GM12892 (cell line): ENCODE results near the gene LRRC34. TPM values are rescaled to one million over a fixed set of nuclear protein-coding genes. Genes with fewer than 3 reads are reported as not detected.

ENCODE experiments used
- DNase-seq: peaks from one replicate; pipeline ENCODE4 v3.0.0; 2011; ENCODE audit not compliant: insufficient read length
- FAIRE-seq: peaks from 2 replicates; lab custom pipeline; 2011; peaks lifted over from hg19 to GRCh38; lab: Jason Lieb, UNC
- POLR2A ChIP-seq: IDR thresholded peaks from 2 replicates; pipeline ENCODE4 v1.6.1; 2011; ENCODE audit warnings: low read depth, low read length, control low read depth
- POLR2AphosphoS5 ChIP-seq: IDR thresholded peaks from 2 replicates; pipeline ENCODE4 v1.6.1; 2011; ENCODE audit warnings: low read depth, low read length, control low read depth
- TAF1 ChIP-seq: IDR thresholded peaks from 2 replicates; pipeline ENCODE4 v1.6.1; 2011; ENCODE audit warnings: low read depth, mild to moderate bottlenecking, control low read depth, low read length, borderline replicate concordance
- polyA plus RNA-seq: library from polyadenylated mRNA; unstranded; fragments of >200 nt; gene quantifications from one replicate; pipeline ENCODE4 v1.2.1, GENCODE V29; 2012; ENCODE audit warnings: missing spikeins, inconsistent platforms; ENCODE audit not compliant: missing spikeins

Gene LRRC34, protein sequence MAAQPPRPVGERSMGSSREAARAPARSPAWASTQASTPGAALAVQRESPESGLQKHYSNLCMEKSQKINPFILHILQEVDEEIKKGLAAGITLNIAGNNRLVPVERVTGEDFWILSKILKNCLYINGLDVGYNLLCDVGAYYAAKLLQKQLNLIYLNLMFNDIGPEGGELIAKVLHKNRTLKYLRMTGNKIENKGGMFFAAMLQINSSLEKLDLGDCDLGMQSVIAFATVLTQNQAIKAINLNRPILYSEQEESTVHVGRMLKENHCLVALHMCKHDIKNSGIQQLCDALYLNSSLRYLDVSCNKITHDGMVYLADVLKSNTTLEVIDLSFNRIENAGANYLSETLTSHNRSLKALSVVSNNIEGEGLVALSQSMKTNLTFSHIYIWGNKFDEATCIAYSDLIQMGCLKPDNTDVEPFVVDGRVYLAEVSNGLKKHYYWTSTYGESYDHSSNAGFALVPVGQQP
- 1.5 TPM for polyA plus RNA-seq

DNA sequence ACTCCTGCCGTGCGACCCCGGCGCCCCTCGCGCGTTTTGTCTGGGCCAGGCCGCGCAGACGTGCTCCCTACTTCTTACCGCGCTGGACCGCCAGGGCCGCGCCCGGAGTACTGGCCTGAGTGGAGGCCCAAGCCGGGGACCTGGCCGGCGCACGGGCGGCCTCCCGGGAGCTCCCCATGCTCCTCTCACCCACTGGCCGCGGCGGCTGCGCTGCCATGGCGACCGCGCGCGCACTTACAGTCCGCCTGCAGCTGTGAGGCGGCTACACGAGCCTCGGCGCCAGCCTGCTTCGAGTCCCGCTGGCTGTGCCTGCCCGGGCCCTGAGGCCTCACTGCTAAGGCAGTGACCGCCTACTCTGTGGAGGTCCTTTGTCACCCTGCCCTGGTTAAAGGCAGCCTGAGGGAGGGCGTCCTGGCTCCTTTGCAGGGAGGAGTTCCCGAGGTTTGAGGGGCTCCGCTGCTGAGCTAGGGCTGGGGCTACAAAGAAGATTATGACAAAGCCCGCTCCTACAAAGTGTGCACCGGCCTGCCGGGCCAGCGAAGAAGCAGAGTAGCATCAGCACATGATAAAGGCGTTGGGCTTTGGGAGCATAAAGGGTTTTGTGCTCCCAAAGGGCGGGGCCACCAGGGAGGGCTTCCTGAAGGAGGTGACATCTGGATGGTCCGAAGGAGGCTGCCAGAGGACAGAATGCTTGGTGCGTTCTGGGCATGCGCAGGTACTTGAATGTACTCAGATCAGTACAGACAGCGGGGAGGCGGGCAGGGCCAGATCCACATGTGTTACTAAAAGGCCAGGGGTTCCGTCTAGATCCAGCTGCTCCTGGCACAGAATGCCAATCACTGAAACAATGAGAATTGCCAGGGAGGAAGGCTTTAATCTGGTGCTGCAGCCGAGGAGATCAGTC is at the start of gene LRRC34, which contains the start of gene LRRIQ4:
LRRC34 (minus strand) TSS at position 573 of the 904 bp plus-strand sequence; CDS start at position 217, 356 bp downstream.
LRRIQ4 (plus strand) TSS at position 539 of the 904 bp plus-strand sequence. CDS start 9,052 bp downstream, outside the sequence.
- TF ChIP-seq TAF1 (no peak), POLR2AphosphoS5 (0 out of 2 replicates have a peak, but pooled peaks have one; percentile 43), POLR2A (peak; percentile 36; the same call in 1 of the 2 replicates)
- peak; percentile 56 for DNase-seq
- no peak for FAIRE-seq

DNA sequence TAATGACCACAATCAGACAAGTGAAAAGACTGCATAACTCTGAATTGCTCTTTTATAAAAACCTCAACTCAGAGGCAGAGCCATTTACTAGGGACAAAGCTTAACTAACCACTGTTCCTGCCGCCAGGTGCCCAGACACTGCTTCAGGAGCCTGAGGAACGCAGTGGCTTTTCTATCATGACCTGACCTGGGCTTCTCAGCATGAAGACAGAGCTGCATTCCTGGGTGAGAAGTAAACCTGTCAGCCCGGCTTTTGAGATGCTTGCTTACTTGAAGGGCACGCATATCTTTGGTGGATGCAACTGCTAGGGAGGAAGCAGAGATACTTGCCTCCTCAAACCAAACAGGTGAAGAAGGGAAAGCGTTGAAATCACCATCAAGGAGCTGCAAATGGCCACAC is 49.2 kb upstream of the LRRC34 start:
- FAIRE-seq = no peak
- TF ChIP-seq TAF1 (no peak), POLR2AphosphoS5 (no peak)
- DNase-seq = no peak

DNA sequence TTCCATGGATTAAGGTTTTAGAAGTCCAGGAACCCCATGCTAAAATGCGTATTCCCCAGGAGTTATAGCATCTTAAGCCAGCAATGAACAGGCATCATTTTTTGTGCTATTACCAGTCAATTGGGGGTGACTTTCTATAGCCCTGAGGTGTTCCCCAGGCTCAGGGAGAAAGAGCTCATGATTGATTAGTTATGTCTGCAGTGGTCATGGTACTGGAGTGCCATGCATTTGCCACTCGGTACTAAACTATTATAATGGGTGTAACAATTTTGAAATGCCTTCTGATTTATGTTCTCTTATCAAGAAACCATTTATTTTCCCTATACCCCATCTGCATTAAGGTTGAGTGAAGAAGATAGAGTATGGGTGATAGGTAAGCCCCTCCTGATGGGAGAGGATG is 45.1 kb upstream of the LRRC34 start:
- FAIRE-seq = no peak
- DNase-seq = no peak
- TF ChIP-seq TAF1 (no peak), POLR2AphosphoS5 (no peak), POLR2A (no peak)

DNA sequence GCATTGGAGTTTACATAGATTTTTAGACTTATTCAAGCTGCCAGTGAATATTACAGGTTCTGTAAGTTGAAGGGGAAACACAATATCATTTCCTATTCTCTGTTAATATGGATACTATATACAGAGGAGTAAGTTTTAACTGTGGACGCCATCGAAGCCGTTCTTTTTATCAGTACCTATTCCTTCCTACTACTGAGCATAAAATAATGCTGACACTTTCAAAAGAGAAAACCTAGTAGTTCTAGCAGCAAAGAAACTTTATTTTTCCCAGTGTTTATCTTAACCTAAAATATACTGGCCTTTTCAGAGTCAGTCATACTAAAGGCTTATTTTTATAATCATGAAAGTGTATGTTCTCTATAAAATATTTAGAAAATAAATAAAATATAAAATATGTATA is 42.8 kb upstream of the LRRC34 start:
- FAIRE-seq (no peak), DNase-seq (no peak)
- no peak for TF ChIP-seq TAF1
- TF ChIP-seq POLR2A = no peak
- TF ChIP-seq POLR2AphosphoS5 = no peak

DNA sequence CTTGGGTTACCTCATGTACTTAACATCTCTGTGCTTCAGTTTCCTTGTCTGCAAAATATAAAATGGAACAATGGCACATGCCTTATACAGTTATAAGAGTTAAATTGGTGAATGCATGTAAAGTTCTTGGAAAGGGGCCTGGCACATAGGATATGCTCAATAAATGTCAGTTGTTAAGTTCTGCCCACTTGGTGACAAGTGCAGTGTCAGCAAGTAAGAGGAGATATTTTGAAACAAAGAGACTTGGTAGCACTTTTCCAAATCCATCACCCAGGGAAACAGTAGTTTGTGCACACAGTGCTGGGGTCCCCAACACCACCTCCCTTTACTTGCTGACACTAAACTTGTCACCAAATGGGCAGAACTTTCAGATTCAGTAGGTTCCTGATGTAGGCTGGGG is 37.9 kb upstream of the LRRC34 start:
- DNase-seq (no peak), FAIRE-seq (no peak)
- no peak for TF ChIP-seq POLR2A
- TF ChIP-seq TAF1 = no peak
- TF ChIP-seq POLR2AphosphoS5 = no peak

DNA sequence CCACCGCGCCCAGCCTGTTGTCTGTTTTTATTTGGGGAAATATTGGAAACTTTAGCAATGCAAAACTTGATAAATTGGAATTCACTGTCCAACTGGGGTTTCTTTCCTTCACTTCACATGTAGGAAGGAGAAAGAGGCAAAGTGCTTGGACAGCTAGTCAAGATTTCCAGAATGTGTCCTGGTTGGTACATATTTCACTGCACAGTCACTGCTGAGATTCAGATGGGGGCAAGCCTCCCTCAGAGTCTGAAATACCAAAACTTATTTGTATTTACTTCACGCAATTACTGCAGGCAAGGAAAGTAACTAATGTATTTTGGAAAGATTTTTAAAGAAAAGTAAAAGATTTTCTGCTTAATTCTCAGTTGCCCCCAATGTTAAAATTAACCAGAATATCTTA is 36.0 kb upstream of the LRRC34 start:
- TF ChIP-seq TAF1 (no peak), POLR2A (no peak), POLR2AphosphoS5 (no peak)
- FAIRE-seq = no peak
- no peak for DNase-seq

DNA sequence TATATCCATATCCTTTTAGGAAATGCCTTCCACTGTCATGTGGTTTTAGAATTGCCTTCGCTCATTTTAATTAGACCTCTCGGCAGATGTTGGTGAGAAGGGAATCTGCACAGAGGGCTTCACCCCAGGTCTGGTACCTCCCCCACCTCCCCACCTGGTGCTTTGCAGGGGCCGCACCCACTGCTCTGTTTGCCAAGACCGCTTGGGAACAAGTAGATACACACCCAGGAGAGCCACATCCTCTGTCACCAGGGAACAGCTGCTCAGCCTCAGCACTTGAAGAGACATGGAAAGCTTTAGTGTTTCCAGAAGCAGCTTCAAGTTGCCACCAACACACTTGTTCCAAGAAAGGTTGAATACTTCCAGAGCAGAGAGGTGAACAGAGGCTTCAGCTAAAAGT is 35.2 kb upstream of the LRRC34 start:
- TF ChIP-seq POLR2AphosphoS5 = no peak
- no peak for TF ChIP-seq POLR2A
- no peak for TF ChIP-seq TAF1
- FAIRE-seq (peak; percentile 51), DNase-seq (no peak)

DNA sequence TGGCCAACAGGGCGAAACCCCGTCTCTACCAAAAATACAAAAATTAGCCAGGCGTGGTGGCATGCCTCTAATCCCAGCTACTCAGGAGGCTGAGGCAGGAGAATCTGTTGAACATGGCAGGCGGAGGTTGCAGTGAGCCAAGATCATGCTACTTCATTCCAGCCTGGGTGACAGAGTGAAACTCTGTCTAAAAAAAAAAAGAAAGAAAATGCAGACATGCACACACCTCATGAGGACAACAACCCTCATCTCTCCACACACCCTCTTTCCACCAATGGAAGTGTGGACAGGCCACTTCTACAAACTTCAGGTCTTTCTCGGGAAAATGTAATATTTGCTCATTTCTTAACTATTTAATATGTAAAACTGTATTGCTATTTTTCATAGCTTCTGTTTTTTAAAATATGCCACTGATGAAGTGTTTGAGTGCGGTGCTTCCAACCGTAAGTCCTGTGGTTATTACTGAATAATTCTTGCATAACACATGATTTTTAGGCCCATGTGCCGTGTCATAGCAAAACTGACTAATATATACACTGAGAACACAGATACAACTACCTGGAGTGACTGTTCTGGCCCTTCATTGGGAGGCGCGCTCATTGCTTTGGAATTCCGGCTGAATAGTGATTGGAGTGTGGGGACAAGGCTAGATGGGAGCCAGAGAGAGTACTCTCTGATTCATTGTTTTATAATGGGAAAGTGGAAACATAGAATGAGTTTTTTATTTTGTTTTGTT is 33.9 kb upstream of the LRRC34 start:
- DNase-seq (peak; percentile 41), FAIRE-seq (peak; percentile 88)
- TF ChIP-seq TAF1 (no peak), POLR2A (no peak), POLR2AphosphoS5 (no peak)

DNA sequence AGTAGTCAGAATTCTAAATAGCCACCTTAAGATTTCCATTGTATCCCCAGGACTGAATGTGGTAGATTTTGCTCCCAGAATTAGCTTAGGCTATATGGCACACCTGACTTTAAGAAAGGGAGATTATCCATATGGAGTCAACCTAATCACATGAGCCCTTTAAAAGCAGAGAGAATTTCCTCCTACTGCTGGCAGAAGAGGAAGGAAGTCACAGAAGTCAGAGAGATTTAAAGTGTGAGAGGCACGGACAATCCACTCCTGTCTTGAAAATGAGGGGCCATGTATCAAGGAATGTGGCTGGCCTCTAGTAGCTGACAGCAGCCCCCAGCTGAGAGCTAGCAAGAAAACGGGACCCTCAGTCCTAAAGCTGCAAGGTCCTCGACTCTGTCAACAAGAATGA is 30.3 kb upstream of the LRRC34 start:
- TF ChIP-seq TAF1 (no peak), POLR2AphosphoS5 (no peak), POLR2A (no peak)
- FAIRE-seq (no peak), DNase-seq (no peak)

DNA sequence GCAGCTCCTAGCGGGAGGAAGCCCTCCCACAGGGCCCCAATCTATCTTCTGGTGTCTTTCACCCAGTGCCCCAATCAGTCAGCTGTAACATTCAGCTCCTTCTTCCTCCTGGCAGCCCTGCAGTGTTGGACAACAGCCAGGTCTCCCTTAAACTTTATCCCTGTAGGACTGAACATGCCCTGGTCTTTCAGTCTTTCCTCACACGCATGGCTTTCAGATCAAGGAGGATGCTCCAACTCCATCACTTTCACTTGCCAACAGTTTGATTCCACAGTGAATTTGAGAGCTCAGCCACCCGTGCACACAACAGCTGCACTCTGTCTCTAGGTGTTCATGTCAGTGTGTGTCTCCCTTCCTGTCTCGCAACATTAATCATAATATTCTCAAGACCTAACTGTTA is 28.5 kb upstream of the LRRC34 start:
- FAIRE-seq (peak; percentile 88), DNase-seq (no peak)
- TF ChIP-seq POLR2A (no peak), POLR2AphosphoS5 (no peak), TAF1 (no peak)

DNA sequence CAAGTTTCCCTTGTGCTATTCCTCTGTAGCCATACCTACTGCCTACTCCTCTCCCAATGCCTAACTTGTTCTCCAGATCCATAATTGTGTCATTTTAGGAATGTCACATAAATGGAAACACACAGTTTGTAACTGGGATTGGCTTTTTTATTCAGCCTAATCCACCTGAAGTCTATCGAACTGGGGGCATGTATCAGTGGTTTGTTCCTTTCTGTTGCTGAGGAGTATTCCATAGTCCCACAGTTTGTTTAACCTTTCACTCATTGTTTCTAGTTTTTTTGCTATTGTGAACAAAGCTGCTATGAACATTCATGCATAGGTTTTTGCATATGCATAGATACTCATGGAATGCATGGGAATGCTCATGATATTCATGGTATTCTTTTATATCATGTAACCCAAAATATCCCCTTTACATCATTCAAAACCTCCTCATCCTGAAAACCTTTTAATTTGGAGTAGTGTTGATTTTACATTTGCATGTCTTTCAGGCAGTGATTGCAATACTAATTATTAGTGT is 25.9 kb upstream of the LRRC34 start:
- TF ChIP-seq POLR2AphosphoS5 = no peak
- no peak for TF ChIP-seq POLR2A
- no peak for TF ChIP-seq TAF1
- no peak for FAIRE-seq
- DNase-seq = no peak

DNA sequence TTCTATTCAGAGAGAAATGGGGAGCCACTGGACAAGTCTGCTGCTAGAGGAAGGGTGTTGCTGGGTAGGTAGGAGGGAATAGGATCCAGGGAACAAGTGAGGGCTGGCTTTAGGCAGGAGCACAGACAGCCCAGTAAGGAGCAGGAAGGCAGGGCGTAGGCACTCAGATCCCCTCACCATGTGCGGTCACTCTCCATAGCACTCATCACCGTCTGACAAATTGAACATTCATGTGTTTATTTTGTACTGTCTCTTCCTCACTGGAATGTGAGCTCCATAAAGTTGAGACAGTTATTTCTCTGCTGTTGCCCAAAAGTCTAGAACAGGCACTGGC is 24.2 kb upstream of the LRRC34 start:
- TF ChIP-seq TAF1 (no peak), POLR2AphosphoS5 (no peak), POLR2A (no peak)
- DNase-seq = no peak

More for the DNA sequence above, 24.2 kb upstream of the LRRC34 start:
- peak; percentile 79 for FAIRE-seq
